AG10803 (cell line): ENCODE data around the gene RSPH10B2.
"Not testable (repeated sequence)": the region's sequence is repeated elsewhere in the genome, so short reads cannot be mapped to it uniquely, and the experiment has no call there.

Experiments used
- DNase-seq: peaks from one replicate; pipeline ENCODE4 v3.0.0; 2010; ENCODE audit warnings: low read depth
- H3K4me3 ChIP-seq: 2 replicates; pipeline ENCODE4 v1.5.1; 2011; ENCODE audit warnings: mild to moderate bottlenecking, low read length, control low read depth
- TF ChIP-seq, protein P1 (sequence below): conservative IDR thresholded peaks from 2 replicates; pipeline ENCODE4 v1.5.1; 2011; ENCODE audit warnings: mild to moderate bottlenecking, low read length, control low read depth, inconsistent platforms

Gene RSPH10B2

DNA sequence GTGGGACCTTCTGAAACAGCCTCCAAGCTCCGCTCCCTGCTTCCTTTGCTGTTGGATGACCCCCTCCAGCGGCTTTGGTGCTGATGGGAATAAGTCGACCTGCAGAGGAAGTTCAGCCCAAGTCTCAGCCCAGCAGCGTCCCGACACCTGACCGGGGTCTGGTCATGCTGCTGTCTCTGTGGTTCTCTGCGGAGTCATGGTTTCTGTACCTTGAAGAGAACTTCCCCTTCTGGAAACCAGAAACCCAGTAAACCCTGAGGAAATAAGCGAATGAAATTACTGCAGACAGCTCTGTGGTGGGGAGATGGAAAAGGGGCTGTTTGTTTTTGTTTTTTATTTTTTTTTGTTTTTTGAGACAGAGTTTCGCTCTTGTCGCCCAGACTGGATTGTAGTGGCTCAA, 28.9 kb upstream of the RSPH10B2 start:
- H3K4me3 ChIP-seq = no peak overlapping the region
- no peak for DNase-seq
- TF ChIP-seq, protein P1, sequence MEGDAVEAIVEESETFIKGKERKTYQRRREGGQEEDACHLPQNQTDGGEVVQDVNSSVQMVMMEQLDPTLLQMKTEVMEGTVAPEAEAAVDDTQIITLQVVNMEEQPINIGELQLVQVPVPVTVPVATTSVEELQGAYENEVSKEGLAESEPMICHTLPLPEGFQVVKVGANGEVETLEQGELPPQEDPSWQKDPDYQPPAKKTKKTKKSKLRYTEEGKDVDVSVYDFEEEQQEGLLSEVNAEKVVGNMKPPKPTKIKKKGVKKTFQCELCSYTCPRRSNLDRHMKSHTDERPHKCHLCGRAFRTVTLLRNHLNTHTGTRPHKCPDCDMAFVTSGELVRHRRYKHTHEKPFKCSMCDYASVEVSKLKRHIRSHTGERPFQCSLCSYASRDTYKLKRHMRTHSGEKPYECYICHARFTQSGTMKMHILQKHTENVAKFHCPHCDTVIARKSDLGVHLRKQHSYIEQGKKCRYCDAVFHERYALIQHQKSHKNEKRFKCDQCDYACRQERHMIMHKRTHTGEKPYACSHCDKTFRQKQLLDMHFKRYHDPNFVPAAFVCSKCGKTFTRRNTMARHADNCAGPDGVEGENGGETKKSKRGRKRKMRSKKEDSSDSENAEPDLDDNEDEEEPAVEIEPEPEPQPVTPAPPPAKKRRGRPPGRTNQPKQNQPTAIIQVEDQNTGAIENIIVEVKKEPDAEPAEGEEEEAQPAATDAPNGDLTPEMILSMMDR = no peak

DNA sequence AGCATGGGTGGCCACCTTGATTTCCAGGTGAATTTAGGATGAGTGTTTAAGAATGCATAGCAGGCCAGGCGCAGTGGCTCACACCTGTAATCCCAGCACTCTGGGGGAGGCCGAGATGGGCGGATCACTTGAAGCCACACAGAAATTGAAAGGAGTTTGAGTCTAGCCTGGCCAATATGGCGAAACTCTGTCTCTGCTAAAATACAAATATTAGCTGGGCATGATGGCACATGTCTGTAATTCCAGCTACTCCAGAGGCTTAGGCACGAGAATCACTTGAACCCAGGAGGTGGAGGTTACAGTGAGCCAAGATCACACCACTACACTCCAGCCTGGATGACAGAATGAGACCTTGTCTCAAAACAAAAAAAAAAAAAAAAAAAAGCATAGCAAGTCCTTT, 27.6 kb upstream of the RSPH10B2 start:
- H3K4me3 ChIP-seq, DNase-seq: not testable (repeated sequence)

DNA sequence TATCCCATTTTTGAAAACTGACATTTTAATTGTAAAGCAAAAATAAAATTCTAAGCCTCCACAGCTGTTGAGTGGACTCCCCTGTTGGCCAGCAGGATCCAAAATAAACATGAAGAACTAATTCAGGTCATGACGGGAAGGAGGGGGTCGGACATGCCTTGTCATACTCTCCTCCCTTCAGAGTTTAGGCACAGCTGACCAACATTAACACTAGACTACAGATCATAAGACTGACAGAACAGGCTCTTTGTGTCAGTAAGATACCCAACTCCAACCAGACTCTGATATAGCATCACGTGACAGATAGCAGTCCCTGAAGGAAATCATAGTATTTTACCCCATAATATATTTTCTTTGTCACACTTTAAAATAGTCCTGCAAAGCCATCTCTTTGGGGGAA, 26.2 kb upstream of the RSPH10B2 start:
- DNase-seq = no peak
- TF ChIP-seq, protein P1 = no peak
- no peak overlapping the region for H3K4me3 ChIP-seq

DNA sequence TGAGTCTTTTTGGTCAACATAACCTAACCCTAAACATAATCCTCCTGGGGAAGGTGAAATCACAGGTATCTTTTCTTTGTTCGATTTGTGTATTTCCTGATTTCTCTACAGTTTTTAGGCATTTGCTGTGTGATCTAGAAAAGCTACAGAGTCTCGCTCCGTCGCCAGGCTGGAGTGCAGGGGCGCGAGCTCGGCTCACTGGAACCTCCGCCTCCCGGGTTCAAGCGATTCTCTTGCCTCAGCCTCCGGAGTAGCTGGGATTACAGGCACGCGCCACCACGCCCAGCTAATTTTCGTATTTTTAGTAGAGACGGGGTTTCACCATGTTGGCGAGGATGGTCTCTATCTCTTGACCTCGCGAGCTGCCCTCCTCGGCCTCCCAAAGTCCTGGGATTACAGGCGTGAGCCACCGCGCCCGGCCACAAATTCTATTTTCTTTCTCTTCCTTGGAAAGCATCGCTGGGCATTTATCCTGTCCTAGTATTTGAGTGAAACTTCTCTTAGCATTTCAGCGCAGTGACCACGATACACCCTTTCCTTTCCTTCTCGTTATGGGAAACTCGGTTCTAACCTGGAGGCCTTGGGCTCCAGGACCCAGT, 24.9 kb upstream of the RSPH10B2 start:
- DNase-seq = not testable (repeated sequence)
- H3K4me3 ChIP-seq = peak overlapping the region; percentile 81

DNA sequence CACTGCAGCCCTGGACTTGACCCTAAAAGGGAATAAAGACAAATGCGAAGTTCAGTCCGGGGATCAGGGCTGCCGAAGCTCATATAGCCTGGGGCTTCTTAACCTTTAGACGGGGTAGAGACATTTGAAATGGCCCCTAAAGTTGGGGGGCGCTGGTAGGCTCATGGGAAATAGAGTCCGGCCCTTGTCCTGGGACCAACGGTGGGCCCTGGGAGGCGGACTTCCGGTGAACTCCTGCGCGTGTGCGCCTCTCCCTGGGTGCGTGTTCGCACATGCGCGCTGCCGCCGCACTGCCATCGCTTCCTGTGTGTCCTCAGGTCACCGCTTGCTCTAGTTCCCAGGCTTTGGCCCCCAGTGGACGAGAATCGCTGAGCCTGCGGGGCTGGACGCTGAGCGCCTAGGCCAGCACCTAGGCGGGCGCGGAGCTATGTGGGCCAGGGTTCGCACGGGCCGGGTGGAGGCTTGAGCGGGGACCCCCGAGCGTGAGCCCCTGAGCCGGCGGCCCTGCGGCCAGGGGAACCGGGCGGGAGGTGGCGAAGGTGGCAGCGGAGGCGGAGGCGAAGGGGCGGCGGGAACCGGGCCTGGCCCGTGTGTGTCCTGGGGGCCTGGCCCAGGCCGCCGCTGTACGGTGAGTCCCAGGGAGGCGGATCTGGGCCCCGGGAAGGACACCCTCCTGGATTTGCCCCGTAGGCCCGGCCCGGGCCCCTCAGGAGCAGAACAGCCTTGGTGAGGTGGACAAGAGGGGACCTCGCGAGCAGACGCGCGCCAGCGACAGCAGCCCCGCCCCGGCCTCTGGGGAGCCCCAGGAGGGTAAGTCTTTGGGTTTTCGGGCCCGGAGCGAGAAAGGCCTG, 24.2 kb upstream of the RSPH10B2 start:
- TF ChIP-seq, protein P1 = no peak
- DNase-seq = peak; percentile 94
- H3K4me3 ChIP-seq = peak overlapping the region; percentile 81

DNA sequence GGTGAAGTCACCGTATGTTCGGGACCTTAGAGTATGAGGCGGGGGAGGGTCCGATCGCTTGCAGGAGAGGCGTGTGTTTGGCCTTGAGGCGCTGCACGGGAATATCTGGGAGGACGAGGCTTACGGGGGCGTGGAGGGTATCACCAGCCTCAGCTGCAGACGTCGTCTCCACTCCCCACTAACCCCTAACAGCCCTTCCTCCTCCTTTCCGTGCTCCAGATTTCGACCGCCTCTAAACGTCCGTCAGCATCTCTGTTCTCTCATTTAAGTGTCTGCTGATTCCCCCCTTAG, 23.6 kb upstream of the RSPH10B2 start:
- peak; percentile 44 for DNase-seq
- H3K4me3 ChIP-seq = peak overlapping the region; percentile 81
- TF ChIP-seq, protein P1 = no peak

DNA sequence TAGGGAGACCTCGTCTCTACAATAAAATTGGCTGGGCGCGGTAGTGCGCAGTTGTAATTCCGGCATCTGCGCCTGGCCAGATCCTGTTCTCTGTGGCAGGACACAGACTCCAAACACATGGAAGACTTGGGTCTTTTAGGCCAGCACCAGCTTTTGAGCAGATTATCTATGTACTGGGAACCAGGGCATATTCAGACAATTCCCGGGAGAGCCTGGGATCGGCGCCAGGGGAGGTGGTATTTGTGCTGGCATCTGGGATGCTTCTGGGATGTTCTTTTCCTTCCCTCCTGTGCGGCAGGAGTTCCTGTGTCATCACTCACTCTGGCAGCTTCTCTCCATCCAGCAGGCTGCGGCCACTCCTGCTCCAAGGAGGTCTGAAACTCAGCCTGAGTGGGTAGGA, 15.5 kb upstream of the RSPH10B2 start:
- H3K4me3 ChIP-seq, DNase-seq: not testable (repeated sequence)

DNA sequence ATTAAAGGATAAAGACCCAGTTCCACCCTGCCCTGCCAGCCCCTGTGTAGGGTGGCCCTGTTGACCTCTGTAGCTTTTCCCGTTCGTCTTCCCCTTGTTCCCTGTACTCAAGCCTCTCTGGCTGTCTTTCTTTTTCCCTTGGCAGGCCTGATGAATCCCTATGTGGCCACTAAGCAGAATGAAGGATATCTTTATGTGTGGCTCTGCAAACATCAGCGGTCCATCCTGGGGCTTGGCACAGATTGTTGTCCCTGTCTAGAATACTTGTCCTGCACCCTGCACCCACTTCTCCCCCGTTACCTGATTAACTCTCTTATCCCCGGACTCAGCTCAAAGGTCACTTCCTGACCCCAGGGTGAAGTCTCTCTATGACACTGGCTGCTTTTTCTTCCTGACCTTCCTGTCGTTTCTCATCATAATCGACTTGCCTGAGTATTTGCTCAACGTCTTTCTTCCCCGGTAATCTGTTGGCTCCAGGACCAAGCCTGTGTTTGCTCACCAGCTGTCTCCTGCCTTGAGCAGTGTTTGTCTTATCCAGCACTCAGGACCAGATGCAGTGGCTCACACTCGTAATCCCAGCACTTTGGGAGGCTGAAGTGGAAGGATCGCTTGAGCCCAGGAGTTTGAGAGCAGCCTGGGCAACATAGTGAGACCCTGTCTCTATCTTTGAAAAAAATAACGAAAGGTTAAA, 9.3 kb upstream of the RSPH10B2 start:
- H3K4me3 ChIP-seq, DNase-seq: not testable (repeated sequence)

DNA sequence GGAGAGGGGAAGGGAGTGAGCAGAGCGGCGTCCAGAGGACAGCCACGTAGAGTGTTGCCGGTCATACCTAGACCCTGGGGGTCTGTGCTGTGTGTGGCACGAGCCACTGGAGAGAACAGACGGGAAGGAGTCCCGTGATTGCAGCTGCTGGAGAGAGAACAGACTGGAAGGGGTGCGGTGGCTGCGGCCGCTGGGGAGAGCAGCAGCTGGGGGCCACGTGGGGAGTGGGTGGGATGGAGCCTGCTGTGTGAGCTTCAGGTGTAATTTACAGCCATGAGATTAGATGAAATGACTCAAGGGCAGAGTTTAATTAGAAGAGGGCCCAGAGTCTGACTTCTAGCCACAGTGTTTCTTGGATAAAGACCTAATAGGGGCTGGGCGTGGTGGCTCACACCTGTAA, 4.6 kb upstream of the RSPH10B2 start:
- not testable (repeated sequence) for DNase-seq, H3K4me3 ChIP-seq

DNA sequence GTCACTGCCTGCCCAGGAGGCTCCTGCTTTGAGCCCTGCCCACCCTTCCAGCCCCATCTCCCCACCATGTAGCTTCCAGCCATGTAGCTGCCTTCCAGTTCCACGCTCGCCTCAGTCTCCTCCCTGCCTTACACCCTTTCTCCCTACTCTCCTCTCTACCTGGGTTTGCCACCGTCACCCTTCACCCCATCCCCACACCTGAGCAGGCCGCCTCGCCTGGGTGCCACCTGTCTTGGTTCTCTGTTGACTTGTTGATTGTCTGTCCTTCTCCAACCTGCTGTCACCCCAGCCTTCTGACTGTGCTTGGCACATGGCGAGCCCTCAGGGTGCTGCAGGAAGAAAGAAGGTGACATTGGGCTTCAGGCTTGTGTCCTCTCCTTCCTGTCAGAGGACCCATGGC, 3.7 kb upstream of the RSPH10B2 start:
- not testable (repeated sequence) for DNase-seq, H3K4me3 ChIP-seq

DNA sequence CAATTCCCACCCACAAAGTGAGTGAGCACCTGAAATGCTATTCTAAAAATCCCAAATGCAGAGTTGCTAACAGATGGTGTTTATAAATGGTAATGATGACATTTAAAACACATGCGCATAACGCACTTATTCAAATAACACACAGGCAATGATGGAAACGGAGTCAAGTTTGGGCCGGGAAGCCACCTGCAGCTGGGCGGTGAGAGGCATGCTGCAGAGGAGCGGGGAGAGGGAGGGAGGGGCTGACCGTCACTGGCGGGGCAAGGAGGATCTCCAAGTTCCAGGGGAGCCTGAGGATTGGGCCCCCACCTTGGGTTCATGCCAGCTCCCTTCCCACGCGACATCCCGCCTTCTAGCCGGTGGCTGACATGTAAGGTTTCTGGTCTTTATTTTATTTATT, 7.3 kb downstream of the RSPH10B2 start:
- DNase-seq, H3K4me3 ChIP-seq: not testable (repeated sequence)

DNA sequence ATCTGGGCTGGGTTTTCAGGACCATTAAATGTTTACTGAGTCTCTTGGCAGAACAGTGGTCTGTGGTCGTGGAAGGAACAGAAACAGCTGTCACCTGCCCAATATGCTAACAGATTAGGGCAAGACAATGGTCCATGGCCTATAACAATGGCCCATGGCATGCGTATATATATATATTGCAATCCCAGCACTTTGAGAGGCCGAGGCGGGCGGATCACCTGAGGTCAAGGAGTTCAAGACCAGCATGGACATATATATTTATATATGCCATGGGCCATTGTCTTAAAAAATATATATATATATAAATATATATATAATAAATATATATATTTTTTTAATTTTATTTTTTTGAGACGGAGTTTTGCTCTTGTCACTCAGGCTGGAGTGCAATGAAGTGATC, 27.7 kb downstream of the RSPH10B2 start:
- H3K4me3 ChIP-seq, DNase-seq: not testable (repeated sequence)

DNA sequence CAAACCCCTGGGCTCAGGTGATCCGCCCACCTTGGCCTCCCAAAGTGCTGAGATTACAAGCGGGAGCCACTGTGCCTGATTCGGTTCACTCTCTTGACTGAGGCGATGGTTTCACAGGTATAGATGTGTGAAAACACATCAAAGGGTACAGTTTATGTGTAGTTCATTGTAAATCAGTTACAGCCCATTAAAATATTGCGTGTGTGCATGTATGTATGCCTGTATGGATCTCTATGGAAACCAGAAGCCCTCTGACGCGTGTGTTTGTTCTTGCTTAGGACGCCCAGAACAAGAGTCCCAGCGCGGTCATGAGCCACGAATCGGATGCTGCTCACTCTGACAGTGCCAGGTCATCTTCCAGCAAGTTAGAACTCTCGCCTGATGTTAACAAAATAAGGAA, 35.5 kb downstream of the RSPH10B2 start:
- H3K4me3 ChIP-seq, DNase-seq: not testable (repeated sequence)

DNA sequence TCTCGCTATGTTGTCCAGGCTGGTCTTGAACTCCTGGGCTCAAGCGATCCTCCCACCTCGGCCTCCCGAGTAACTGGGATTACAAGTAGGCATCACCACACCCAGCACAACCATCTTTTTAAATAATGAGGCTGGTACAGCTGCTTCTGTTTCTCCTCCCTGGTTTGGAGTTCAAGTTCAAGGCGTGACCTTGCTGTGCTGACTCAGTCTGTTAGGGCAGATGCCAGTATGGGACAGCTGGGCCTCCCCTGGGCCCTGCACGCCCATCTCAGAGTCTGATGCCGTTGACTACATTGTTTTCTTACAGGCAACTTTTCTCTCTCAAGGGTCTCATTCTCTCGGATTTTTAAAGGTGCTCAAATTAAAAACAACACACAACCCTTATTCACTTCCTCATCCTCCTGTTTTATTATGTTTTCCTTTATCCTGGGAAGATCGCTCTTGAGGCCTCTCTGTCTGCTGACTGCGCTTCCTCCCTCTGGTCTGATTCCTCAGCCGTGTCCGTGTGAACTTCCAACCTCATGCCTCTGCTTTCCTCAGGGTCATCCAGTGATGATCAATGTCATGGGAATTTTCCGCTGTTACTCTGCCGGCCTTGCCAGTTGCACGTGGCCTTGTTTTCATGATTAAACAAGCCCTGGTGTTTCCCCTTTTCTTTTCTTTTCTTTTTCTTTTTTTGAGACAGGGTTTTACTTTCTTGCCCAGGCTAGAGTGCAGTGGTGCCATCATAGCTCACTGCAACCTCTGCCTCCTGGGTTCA, 38.4 kb downstream of the RSPH10B2 start:
- not testable (repeated sequence) for DNase-seq, H3K4me3 ChIP-seq
